ENCODE measurements around the gene PHLDB1. TPM values are rescaled to one million over a fixed set of nuclear protein-coding genes. Genes with fewer than 3 reads are reported as not detected.

Gene PHLDB1
- total RNA-seq, 1 donor from 2014 or later, result 179 TPM

DNA sequence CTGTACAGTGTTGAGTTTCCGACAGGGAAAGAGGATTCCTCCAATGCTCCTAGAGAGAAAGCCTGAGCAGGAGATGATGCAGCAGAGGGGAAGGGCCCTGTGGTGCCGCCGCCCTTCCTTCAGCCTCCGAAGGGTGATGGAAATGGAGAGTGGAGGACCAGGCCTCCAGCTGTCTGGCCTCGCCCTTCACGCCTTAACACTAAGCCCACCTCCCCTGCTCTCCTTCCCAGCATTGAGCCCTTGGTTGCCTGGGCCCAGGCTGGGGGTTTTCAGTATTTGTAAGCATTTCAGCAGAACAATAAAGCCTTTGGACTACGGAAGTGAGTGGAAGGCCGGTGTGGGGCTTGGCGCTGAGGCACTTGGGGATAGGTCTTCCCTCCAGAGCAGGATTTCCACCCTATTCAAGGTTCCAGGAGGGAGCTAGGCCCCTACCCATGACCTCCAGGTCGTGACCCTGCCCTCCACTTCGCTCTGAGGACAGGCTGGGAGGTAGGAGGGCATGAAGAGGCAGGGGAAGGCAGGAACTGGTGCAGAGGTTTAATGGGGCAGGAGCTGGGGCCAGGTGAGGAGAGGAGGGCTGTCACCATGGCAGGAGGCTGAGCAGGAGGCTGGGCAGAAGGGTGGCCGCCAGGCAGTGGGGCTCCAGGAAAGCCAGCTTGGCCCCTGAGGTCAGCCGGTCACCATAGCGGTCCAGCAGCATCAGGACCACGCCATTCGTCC lies 50.5 kb downstream of the PHLDB1 start:
- TF ChIP-seq EZH2 (IDR thresholded peaks at IDR 0.05; ENCODE audit: insufficient read depth, low read length), result no peak
- TF ChIP-seq, protein P1, sequence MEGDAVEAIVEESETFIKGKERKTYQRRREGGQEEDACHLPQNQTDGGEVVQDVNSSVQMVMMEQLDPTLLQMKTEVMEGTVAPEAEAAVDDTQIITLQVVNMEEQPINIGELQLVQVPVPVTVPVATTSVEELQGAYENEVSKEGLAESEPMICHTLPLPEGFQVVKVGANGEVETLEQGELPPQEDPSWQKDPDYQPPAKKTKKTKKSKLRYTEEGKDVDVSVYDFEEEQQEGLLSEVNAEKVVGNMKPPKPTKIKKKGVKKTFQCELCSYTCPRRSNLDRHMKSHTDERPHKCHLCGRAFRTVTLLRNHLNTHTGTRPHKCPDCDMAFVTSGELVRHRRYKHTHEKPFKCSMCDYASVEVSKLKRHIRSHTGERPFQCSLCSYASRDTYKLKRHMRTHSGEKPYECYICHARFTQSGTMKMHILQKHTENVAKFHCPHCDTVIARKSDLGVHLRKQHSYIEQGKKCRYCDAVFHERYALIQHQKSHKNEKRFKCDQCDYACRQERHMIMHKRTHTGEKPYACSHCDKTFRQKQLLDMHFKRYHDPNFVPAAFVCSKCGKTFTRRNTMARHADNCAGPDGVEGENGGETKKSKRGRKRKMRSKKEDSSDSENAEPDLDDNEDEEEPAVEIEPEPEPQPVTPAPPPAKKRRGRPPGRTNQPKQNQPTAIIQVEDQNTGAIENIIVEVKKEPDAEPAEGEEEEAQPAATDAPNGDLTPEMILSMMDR (IDR thresholded peaks at IDR 0.05; ENCODE audit: insufficient read depth, low read depth, low read length), result no peak
- Mint-ChIP-seq H3K27me3 (ENCODE audit: low read depth, unreplicated experiment) (no peaks in the 10 kb centered on the region), H3K4me3 (ENCODE audit: unreplicated experiment) (no peak overlapping the region), H3K4me1 (ENCODE audit: low read depth, unreplicated experiment) (peaks cover 4% of the 10 kb centered on the region), H3K27ac (ENCODE audit: unreplicated experiment) (no peak overlapping the region), H3K9me3 (ENCODE audit: unreplicated experiment) (no peaks in the 10 kb centered on the region), H3K36me3 (ENCODE audit: low read depth, unreplicated experiment) (peaks cover 7% of the 10 kb centered on the region)
- Histone ChIP-seq H3K4me3 (ENCODE audit: insufficient read depth, low read depth, low read length) (no peak overlapping the region), H3K27ac (ENCODE audit: low read depth, low read length) (no peak overlapping the region), H2AFZ (ENCODE audit: low read depth, low read length) (no peak overlapping the region), H3K9ac (ENCODE audit: low read length) (no peak overlapping the region), H3K36me3 (ENCODE audit: insufficient read depth, low read length) (peaks cover 30% of the 10 kb centered on the region), H3K9me3 (ENCODE audit: insufficient read depth, low read depth, low read length) (no peaks in the 10 kb centered on the region), H3K27me3 (ENCODE audit: insufficient read depth, low read length) (no peaks in the 10 kb centered on the region), H3K4me1 (ENCODE audit: insufficient read depth, low read length) (peaks cover 10% of the 10 kb centered on the region), H3K4me2 (ENCODE audit: low read length) (no peak overlapping the region), H4K20me1 (ENCODE audit: insufficient read depth, low read length) (peaks cover 74% of the 10 kb centered on the region), H3K79me2 (ENCODE audit: insufficient read depth, low read length) (peaks cover 1% of the 10 kb centered on the region)
- FAIRE-seq (no peak), DNase-seq (ENCODE audit: low read depth) (no peak)

DNA sequence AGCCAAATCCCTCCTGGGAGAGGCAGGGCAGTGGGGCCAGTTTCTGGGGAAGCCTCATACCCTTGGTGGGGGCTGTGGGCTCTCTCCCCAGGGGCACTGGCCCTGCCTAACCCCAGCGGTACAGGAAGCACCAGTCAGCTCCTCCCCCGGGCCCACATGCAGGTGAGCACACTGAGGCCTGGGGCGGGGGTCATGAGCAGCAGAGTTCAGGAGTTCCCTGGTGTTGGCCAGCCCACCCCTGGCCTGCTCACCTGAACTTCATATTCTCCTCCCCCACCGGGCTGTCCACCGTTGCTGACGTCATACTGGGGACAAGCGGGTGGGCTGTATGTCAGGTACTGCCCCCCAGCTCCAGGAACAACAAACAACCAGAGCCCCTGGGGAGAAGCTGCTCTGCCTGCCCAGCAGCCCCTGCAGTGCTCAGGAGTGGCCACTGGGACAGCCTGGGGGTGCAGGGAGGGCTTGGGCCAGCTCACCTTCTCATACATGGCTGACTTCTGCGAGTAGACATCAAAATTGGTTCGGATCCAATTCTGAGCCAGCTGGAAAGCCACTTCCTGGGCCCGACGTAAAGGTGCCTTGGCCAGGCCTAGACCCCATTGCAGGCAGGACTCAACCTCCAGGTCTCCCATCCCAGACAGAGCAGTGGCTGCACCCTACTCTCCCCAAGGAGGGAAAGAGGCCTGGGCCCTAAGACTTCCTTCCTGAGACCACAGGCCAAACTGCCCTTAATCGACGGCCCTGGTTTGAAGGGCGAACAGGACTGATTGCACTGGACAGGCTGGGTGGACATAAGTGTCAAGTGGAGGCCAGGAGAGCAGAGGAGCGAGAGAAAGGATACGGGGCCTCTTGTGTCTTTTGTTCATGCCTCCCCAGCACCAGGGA lies 51.3 kb downstream of the PHLDB1 start:
- no peaks in the 10 kb centered on the region for H3K9me3 ChIP-seq (ENCODE audit: insufficient read depth, low read depth, low read length)
- no peaks in the 10 kb centered on the region for H3K9me3 Mint-ChIP-seq (ENCODE audit: unreplicated experiment)
- H3K36me3 Mint-ChIP-seq (ENCODE audit: low read depth, unreplicated experiment), result peaks cover 5% of the 10 kb centered on the region
- no peaks in the 10 kb centered on the region for H3K27me3 Mint-ChIP-seq (ENCODE audit: low read depth, unreplicated experiment)
- H3K79me2 ChIP-seq (ENCODE audit: insufficient read depth, low read length), result no peaks in the 10 kb centered on the region
- H3K9ac ChIP-seq (ENCODE audit: low read length), result peak overlapping the region; percentile 2
- DNase-seq (ENCODE audit: low read depth) (no peak), FAIRE-seq (no peak)
- H4K20me1 ChIP-seq (ENCODE audit: insufficient read depth, low read length), result peaks cover 73% of the 10 kb centered on the region
- H3K4me3 Mint-ChIP-seq (ENCODE audit: unreplicated experiment), result no peak overlapping the region
- no peak overlapping the region for H3K4me2 ChIP-seq (ENCODE audit: low read length)
- H3K36me3 ChIP-seq (ENCODE audit: insufficient read depth, low read length), result peaks cover 23% of the 10 kb centered on the region
- H3K27ac ChIP-seq (ENCODE audit: low read depth, low read length), result peak overlapping the region; percentile 32
- no peaks in the 10 kb centered on the region for H3K27me3 ChIP-seq (ENCODE audit: insufficient read depth, low read length)
- peak overlapping the region; percentile 81 for H3K27ac Mint-ChIP-seq (ENCODE audit: unreplicated experiment)
- H3K4me1 Mint-ChIP-seq (ENCODE audit: low read depth, unreplicated experiment), result peaks cover 8% of the 10 kb centered on the region
- no peak overlapping the region for H2AFZ ChIP-seq (ENCODE audit: low read depth, low read length)
- peaks cover 10% of the 10 kb centered on the region for H3K4me1 ChIP-seq (ENCODE audit: insufficient read depth, low read length)
- no peak overlapping the region for H3K4me3 ChIP-seq (ENCODE audit: insufficient read depth, low read depth, low read length)
- no peak for TF ChIP-seq EZH2 (IDR thresholded peaks at IDR 0.05; ENCODE audit: insufficient read depth, low read length)
- TF ChIP-seq, protein P1 (IDR thresholded peaks at IDR 0.05; ENCODE audit: insufficient read depth, low read depth, low read length), result peak; percentile 8

Data from astrocyte (in vitro differentiated cells and primary cell).